ENCODE measurements around the gene SETD5. TPM values are rescaled to one million over a fixed set of nuclear protein-coding genes. Genes with fewer than 3 reads are reported as not detected.

The SETD5 gene
- total RNA-seq, 1 experiment from 2014 or later, result 74.9 TPM

GRCh38 chr3:9409981-9410854, 12.8 kb downstream of the SETD5 start:
- intact Hi-C loops (cut with micrococcal nuclease), result no loop called here
- H3K9me3 ChIP-seq (ENCODE audit: low read length), result no peaks in the 10 kb centered on the region
- H3K27ac ChIP-seq (ENCODE audit: low read length), result no peak overlapping the region
- DNase-seq (no peak), ATAC-seq (no peak)
- CTCF ChIA-PET, result no interaction called here
- BruUV-seq (replicated peaks), result no TSS peak
- no peak for TF ChIP-seq CTCF (conservative IDR thresholded peaks at IDR 0.05; ENCODE audit: low read depth, low read length)
- TF ChIP-seq EZH2 (IDR thresholded peaks at IDR 0.05; ENCODE audit: low read length, unreplicated experiment), result no peak
- no peak for TF ChIP-seq EZH2phosphoT487 (IDR thresholded peaks at IDR 0.05; ENCODE audit: borderline replicate concordance, low read length)
- no peak overlapping the region for H3K4me3 ChIP-seq (ENCODE audit: low read length)
- H3K36me3 ChIP-seq (ENCODE audit: low read depth, low read length), result peaks cover 13% of the 10 kb centered on the region; the same call in 1 of the 2 replicates
- no peak overlapping the region for H3K4me2 ChIP-seq (ENCODE audit: low read length)
- H3K9ac ChIP-seq (ENCODE audit: low read length), result no peak overlapping the region
- no peaks in the 10 kb centered on the region for H3K4me1 ChIP-seq (ENCODE audit: insufficient read depth, low read length)
- H2AFZ ChIP-seq (ENCODE audit: low read length), result no peak overlapping the region
- peaks cover 100% of the 10 kb centered on the region for H3K79me2 ChIP-seq (ENCODE audit: low read length)
- POLR2A ChIA-PET (ENCODE audit: unreplicated experiment), result no interaction called here
- H3F3A ChIP-seq (ENCODE audit: low read length, unreplicated experiment), result no peaks in the 10 kb centered on the region
- H3K9me2 ChIP-seq (replicated peaks; ENCODE audit: low read length), result no peaks in the 10 kb centered on the region
- H4K20me1 ChIP-seq (ENCODE audit: low read length), result peaks cover 88% of the 10 kb centered on the region
- no peaks in the 10 kb centered on the region for H3K27me3 ChIP-seq (ENCODE audit: low read length)

- Histone ChIP-seq H3K4me2 (ENCODE audit: low read length) (no peak overlapping the region), H3K4me3 (ENCODE audit: low read length) (no peak overlapping the region), H3K36me3 (ENCODE audit: low read depth, low read length) (peaks cover 7% of the 10 kb centered on the region; the same call in 1 of the 2 replicates), H3K27ac (ENCODE audit: low read length) (no peak overlapping the region), H2AFZ (ENCODE audit: low read length) (no peak overlapping the region), H3K9me2 (replicated peaks; ENCODE audit: low read length) (no peaks in the 10 kb centered on the region), H3K9me3 (ENCODE audit: low read length) (no peaks in the 10 kb centered on the region), H3F3A (ENCODE audit: low read length, unreplicated experiment) (no peaks in the 10 kb centered on the region), H3K27me3 (ENCODE audit: low read length) (no peaks in the 10 kb centered on the region), H3K9ac (ENCODE audit: low read length) (no peak overlapping the region), H4K20me1 (ENCODE audit: low read length) (peaks cover 85% of the 10 kb centered on the region), H3K79me2 (ENCODE audit: low read length) (peaks cover 100% of the 10 kb centered on the region), H3K4me1 (ENCODE audit: insufficient read depth, low read length) (no peaks in the 10 kb centered on the region)
- BruUV-seq (replicated peaks), result no TSS peak
- 0 out of 2 replicates have a peak, but pooled peaks have one; percentile 33 for ATAC-seq
- intact Hi-C loops (cut with micrococcal nuclease), result no loop called here
- ChIA-PET POLR2A (ENCODE audit: unreplicated experiment) (no interaction called here), CTCF (no interaction called here)
- TF ChIP-seq CTCF (conservative IDR thresholded peaks at IDR 0.05; ENCODE audit: low read depth, low read length) (no peak), EZH2phosphoT487 (IDR thresholded peaks at IDR 0.05; ENCODE audit: borderline replicate concordance, low read length) (no peak), EZH2 (IDR thresholded peaks at IDR 0.05; ENCODE audit: low read length, unreplicated experiment) (no peak)
- no peak for DNase-seq
Measured at GRCh38 chr3:9411302-9411701, 13.9 kb downstream of the SETD5 start.

GRCh38 chr3:9412293-9412692, 14.9 kb downstream of the SETD5 start:
- Histone ChIP-seq H3K4me2 (ENCODE audit: low read length) (no peak overlapping the region), H3K9me3 (ENCODE audit: low read length) (no peaks in the 10 kb centered on the region), H3K9ac (ENCODE audit: low read length) (no peak overlapping the region), H3K27ac (ENCODE audit: low read length) (no peak overlapping the region), H3K4me1 (ENCODE audit: insufficient read depth, low read length) (no peaks in the 10 kb centered on the region), H4K20me1 (ENCODE audit: low read length) (peaks cover 84% of the 10 kb centered on the region), H3K27me3 (ENCODE audit: low read length) (no peaks in the 10 kb centered on the region), H2AFZ (ENCODE audit: low read length) (no peak overlapping the region), H3K79me2 (ENCODE audit: low read length) (peaks cover 100% of the 10 kb centered on the region), H3K4me3 (ENCODE audit: low read length) (no peak overlapping the region), H3K9me2 (replicated peaks; ENCODE audit: low read length) (no peaks in the 10 kb centered on the region), H3K36me3 (ENCODE audit: low read depth, low read length) (peaks cover 7% of the 10 kb centered on the region; the same call in 1 of the 2 replicates), H3F3A (ENCODE audit: low read length, unreplicated experiment) (no peaks in the 10 kb centered on the region)
- ChIA-PET CTCF (no interaction called here), POLR2A (ENCODE audit: unreplicated experiment) (no interaction called here)
- TF ChIP-seq EZH2 (IDR thresholded peaks at IDR 0.05; ENCODE audit: low read length, unreplicated experiment), result no peak
- no peak for TF ChIP-seq EZH2phosphoT487 (IDR thresholded peaks at IDR 0.05; ENCODE audit: borderline replicate concordance, low read length)
- TF ChIP-seq CTCF (conservative IDR thresholded peaks at IDR 0.05; ENCODE audit: low read depth, low read length), result no peak
- intact Hi-C loops (cut with micrococcal nuclease), result no loop called here
- no TSS peak for BruUV-seq (replicated peaks)
- ATAC-seq (no peak), DNase-seq (no peak)

Data from PC-3 (cell line).